K562 (cell line): Measurements from ENCODE around the gene CREB3L1. TPM values are rescaled to one million over a fixed set of nuclear protein-coding genes. Genes with fewer than 3 reads are reported as not detected.

Experiments used
- ELK1 ChIP-seq: sonication (generic); formaldehyde crosslinking; IDR thresholded peaks from 2 replicates; pipeline ENCODE4 v1.8.1; 2022; ENCODE audit warnings: missing genetic modification reagents
- FUS ChIP-seq: fragments of 200-400 bp; formaldehyde crosslinking; optimal IDR thresholded peaks from 2 replicates; pipeline ENCODE3; 2017; ENCODE audit warnings: low read depth, low read length
- JUND ChIP-seq, 2 experiments: IDR thresholded peaks; 2 replicates in 1 of 2; 3 replicates in 1 of 2; pipeline ENCODE4 v1.6.1; 2011; ENCODE audit warnings: borderline replicate concordance in 2 of 2, low read depth in 2 of 2, low read length in 2 of 2, improper control_type of control experiment in 1 of 2, missing biosample characterization in 1 of 2, missing genetic modification characterization in 1 of 2, missing genetic modification reagents in 1 of 2
- PPARD ChIP-seq: fragments of 250-450 bp; sonication (Bioruptor Pico); IDR thresholded peaks from 2 replicates; pipeline ENCODE4 v1.8.0; 2022; ENCODE audit warnings: inconsistent platforms, mild to moderate bottlenecking, moderate library complexity
- RAD51 ChIP-seq: fragments of 450-650 bp; IDR thresholded peaks from 2 replicates; pipeline ENCODE4 v1.7.1; 2016; ENCODE audit warnings: low read depth, mild to moderate bottlenecking, borderline replicate concordance
- SAP30 ChIP-seq: fragments of 200-600 bp; sonication (generic); IDR thresholded peaks from 2 replicates; pipeline ENCODE4 v1.6.1; 2012; ENCODE audit warnings: borderline replicate concordance, low read depth, mild to moderate bottlenecking, moderate library complexity, low read length, control low read depth, inconsistent platforms; ENCODE audit not compliant: insufficient read depth, poor library complexity, severe bottlenecking
- SFPQ ChIP-seq: fragments of 200-400 bp; formaldehyde crosslinking; IDR thresholded peaks from 2 replicates; pipeline ENCODE4 v1.6.1; 2017; ENCODE audit warnings: mild to moderate bottlenecking, low read depth, low read length, moderate library complexity
- TEAD1 ChIP-seq, 2 experiments: fragments of 450-650 bp in 1 of 2; sonication (generic) in 1 of 2; formaldehyde crosslinking; IDR thresholded peaks; 2 replicates each; pipeline versions ENCODE4 v1.4.0 to v1.8.0; 2020 to 2022; ENCODE audit warnings: mild to moderate bottlenecking in 2 of 2, missing genetic modification reagents in 1 of 2
- VEZF1 ChIP-seq: fragments of 200-800 bp; sonication (Bioruptor generic); IDR thresholded peaks from 2 replicates; pipeline ENCODE4 v1.6.1; 2017; ENCODE audit warnings: missing genetic modification characterization, missing compliant biosample characterization
- YY1 ChIP-seq, 3 experiments: IDR thresholded peaks; 2 replicates each; pipeline ENCODE4 v1.6.1; 2011; ENCODE audit warnings: low read length in 2 of 3, mild to moderate bottlenecking in 2 of 3, moderate library complexity in 2 of 3, borderline replicate concordance in 1 of 3, control low read depth in 1 of 3, low read depth in 1 of 3; ENCODE audit not compliant: insufficient read depth in 3 of 3, insufficient replicate concordance in 2 of 3, control insufficient read depth in 1 of 3, insufficient read length in 1 of 3; ENCODE audit errors: extremely low read depth in 1 of 3
- ZFP30 ChIP-seq: fragments of 250-450 bp; sonication (Bioruptor Pico); IDR thresholded peaks from 2 replicates; pipeline ENCODE4 v1.8.0; 2022; ENCODE audit warnings: moderate library complexity, mild to moderate bottlenecking, inconsistent platforms, borderline replicate concordance
- ZFPM2 ChIP-seq: fragments of 250-450 bp; sonication (Bioruptor Pico); IDR thresholded peaks from 2 replicates; pipeline ENCODE4 v1.5.1; 2022; ENCODE audit warnings: mild to moderate bottlenecking
- ZKSCAN3 ChIP-seq: fragments of 250-450 bp; sonication (Bioruptor Pico); IDR thresholded peaks from 2 replicates; pipeline ENCODE4 v1.4.0; 2020
- ZNF121 ChIP-seq: sonication (generic); formaldehyde crosslinking; conservative IDR thresholded peaks from 2 replicates; pipeline ENCODE4 v1.8.0; 2022; ENCODE audit warnings: missing genetic modification reagents
- ZNF766 ChIP-seq: fragments of 200-800 bp; sonication (Bioruptor generic); conservative IDR thresholded peaks from 2 replicates; pipeline ENCODE4 v1.6.1; 2016; ENCODE audit warnings: missing genetic modification characterization, missing compliant biosample characterization
- ZNF780A ChIP-seq: fragments of 250-450 bp; sonication (Bioruptor Pico); IDR thresholded peaks from 2 replicates; pipeline ENCODE4 v1.5.0; 2021; ENCODE audit warnings: mild to moderate bottlenecking
- polyA plus RNA-seq, 8 experiments: library from polyadenylated mRNA; depleted of rRNA in 4 of 8; stranded (reverse) in 5 of 8; unstranded in 3 of 8; fragments of >200 nt; fragmentation: Nextera tagmentation in 2 of 8; fragmentation: Illumina TruSeq in 1 of 8; extraction: Ambion mirVana in 2 of 8; extraction: Trizol in 1 of 8; gene quantifications; 2 replicates each; pipeline versions ENCODE4 v1.2.1 to v1.2.3, GENCODE V29; 2011 to 2014; ENCODE audit warnings: inconsistent platforms in 1 of 8, missing spikeins in 1 of 8
- total RNA-seq, 7 experiments: library from RNA; depleted of rRNA in 6 of 7; stranded (reverse); fragments of >200 nt in 6 of 7; fragmentation: Illumina TruSeq in 2 of 7; extraction: Trizol in 2 of 7; gene quantifications; 2 replicates each; pipeline versions ENCODE4 v1.2.1 to v1.2.3, GENCODE V29; 2011 to 2021; ENCODE audit warnings: low replicate concordance in 1 of 7

The CREB3L1 gene
- total and polyA plus RNA-seq, 9 of the 15 experiments (the other 6 are each of a cell fraction or from before 2014, with no cell fraction given): 1.2 to 27.6 (median 3.7) TPM

GRCh38 chr11:46294365-46295309, 17.2 kb downstream of the CREB3L1 start (continued):
- TF ChIP-seq YY1 (IDR thresholded peaks at IDR 0.05; ENCODE audit: borderline replicate concordance in 1 of 3, control insufficient read depth in 1 of 3, extremely low read depth in 1 of 3, insufficient read depth in 3 of 3, insufficient read length in 1 of 3, insufficient replicate concordance in 2 of 3, low read depth in 1 of 3, low read length in 2 of 3) (no peak), TEAD1 (CRISPR knock-in tag; IDR thresholded peaks at IDR 0.05) (peak in 1 of 2 experiments; percentile 67; a peak in 2 of 4 replicates), ZNF121 (CRISPR knock-in tag) (no peak), FUS (no peak), SFPQ (no peak), ZFPM2 (no peak), ZNF780A (CRISPR knock-in tag) (no peak), PPARD (no peak), ZFP30 (CRISPR knock-in tag) (no peak), ZKSCAN3 (CRISPR knock-in tag) (no peak), ZNF766 (CRISPR knock-in tag) (no peak), VEZF1 (CRISPR knock-in tag) (peak; percentile 76), SAP30 (no peak), RAD51 (no peak), JUND (IDR thresholded peaks at IDR 0.05; ENCODE audit: borderline replicate concordance, low read depth, low read length) (no peak), JUND (tag; IDR thresholded peaks at IDR 0.05; ENCODE audit: borderline replicate concordance, low read depth, low read length) (no peak), ELK1 (CRISPR knock-in tag) (no peak)
